BJ (cell line): ENCODE results near the gene ACVR1B. TPM values are rescaled to one million over a fixed set of nuclear protein-coding genes. Genes with fewer than 3 reads are reported as not detected.
A peak's percentile ranks its signal among the peaks of the same experiment; 100 is the strongest.

ENCODE experiments used
- CTCF ChIA-PET: fragments of 350-600 bp; formaldehyde crosslinking; extraction: SDS; loops from one replicate; lab custom pipeline; 2021; ENCODE audit warnings: antibody characterized with exemption, inconsistent platforms; lab: Yijun Ruan, JAX
- POLR2A ChIA-PET: fragments of 300-600 bp; sonication (Branson Sonifier 250); formaldehyde crosslinking; extraction: SDS; loops from one replicate; lab custom pipeline; 2021; ENCODE audit warnings: antibody characterized with exemption; lab: Charles Lee
- DNase-seq: peaks from one replicate; pipeline ENCODE4 v3.0.0-alpha.2; 2011; ENCODE audit warnings: low read depth
- H3K27me3 ChIP-seq: 2 replicates; pipeline ENCODE4 v1.6.0; 2011; ENCODE audit warnings: low read length; ENCODE audit not compliant: control insufficient read depth, insufficient read depth
- H3K36me3 ChIP-seq: 2 replicates; pipeline ENCODE4 v1.5.1; 2011; ENCODE audit warnings: low read length; ENCODE audit not compliant: control insufficient read depth, insufficient read depth
- H3K4me3 ChIP-seq: 2 replicates; pipeline ENCODE4 v1.5.1; 2011; ENCODE audit warnings: low read depth, mild to moderate bottlenecking, control low read depth, low read length
- CTCF ChIP-seq: IDR thresholded peaks from 2 replicates; pipeline ENCODE4 v1.5.1; 2011; ENCODE audit warnings: low read depth, mild to moderate bottlenecking, control low read depth, inconsistent platforms, low read length, moderate library complexity; ENCODE audit not compliant: insufficient read depth
- polyA plus RNA-seq: library from polyadenylated mRNA; depleted of rRNA; stranded (reverse); fragments of >200 nt; gene quantifications from 2 replicates; pipeline ENCODE4 v1.2.3, GENCODE V29; 2011

ACVR1B gene
- polyA plus RNA-seq, 1 experiment: 12.9 TPM

DNA sequence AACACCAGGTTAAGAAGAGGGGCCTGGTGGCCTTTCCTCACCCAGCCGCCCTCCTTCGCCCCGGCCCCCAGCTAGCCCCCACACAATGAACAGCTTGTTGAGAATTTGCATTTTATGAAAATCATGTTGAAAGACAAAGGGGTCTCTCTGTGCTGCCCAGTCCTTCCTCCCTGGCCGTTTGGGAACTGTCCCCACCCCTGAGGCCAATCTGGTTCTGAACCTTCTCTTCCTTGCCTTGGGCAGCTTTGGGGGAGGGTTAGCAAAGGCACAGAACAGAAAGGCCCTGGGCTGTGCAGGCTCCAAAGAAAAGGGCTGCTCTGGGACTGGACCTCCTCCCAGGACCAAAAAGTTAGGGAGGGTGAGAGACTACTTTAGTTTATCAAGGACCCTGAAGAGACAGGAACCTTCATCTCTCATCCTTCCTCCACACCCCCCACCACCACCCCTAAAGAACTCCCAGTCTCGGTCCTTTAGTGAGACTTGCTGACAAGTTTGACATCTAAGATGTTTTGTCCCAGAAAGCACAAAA lies 56.5 kb downstream of the ACVR1B start:
- ChIA-PET POLR2A (no interaction called here), CTCF (interaction anchor here (0.6 to 17.0 kb wide), 6 partner anchors 13 to 973 kb away, joined by 3 to 674 read pairs (median 14); no protein-coding TSS in a partner anchor)
- no peak for TF ChIP-seq CTCF
- Histone ChIP-seq H3K4me3 (peak overlapping the region; percentile 55; the same call in 1 of the 2 replicates), H3K36me3 (peaks cover 3% of the 10 kb centered on the region; the same call in 1 of the 2 replicates), H3K27me3 (peaks cover 6% of the 10 kb centered on the region; the same call in 1 of the 2 replicates)
- no peak for DNase-seq

GRCh38 chr12:52009081-52009751 lies 57.7 kb downstream of the ACVR1B start:
- peaks cover 3% of the 10 kb centered on the region; the same call in 1 of the 2 replicates for H3K36me3 ChIP-seq
- ChIA-PET CTCF (interaction anchor here (0.9 to 17.0 kb wide), 9 partner anchors 14 to 866 kb away, joined by 3 to 674 read pairs (median 6); no protein-coding TSS in a partner anchor), POLR2A (no interaction called here)
- no peak for DNase-seq
- no peak for TF ChIP-seq CTCF
- H3K27me3 ChIP-seq: peaks cover 6% of the 10 kb centered on the region; the same call in 1 of the 2 replicates
- H3K4me3 ChIP-seq: no peak overlapping the region

- TF ChIP-seq CTCF: no peak
- H3K36me3 ChIP-seq: peaks cover 3% of the 10 kb centered on the region; the same call in 1 of the 2 replicates
- ChIA-PET CTCF (interaction anchor here (0.7 to 17.0 kb wide), 11 partner anchors 12 to 866 kb away, joined by 3 to 674 read pairs (median 4); no protein-coding TSS in a partner anchor), POLR2A (no interaction called here)
- DNase-seq: no peak
- no peak overlapping the region for H3K4me3 ChIP-seq
- H3K27me3 ChIP-seq: peaks cover 6% of the 10 kb centered on the region; the same call in 1 of the 2 replicates
These were observed 58.7 kb downstream of the ACVR1B start for GRCh38 chr12:52010152-52010622.

DNA sequence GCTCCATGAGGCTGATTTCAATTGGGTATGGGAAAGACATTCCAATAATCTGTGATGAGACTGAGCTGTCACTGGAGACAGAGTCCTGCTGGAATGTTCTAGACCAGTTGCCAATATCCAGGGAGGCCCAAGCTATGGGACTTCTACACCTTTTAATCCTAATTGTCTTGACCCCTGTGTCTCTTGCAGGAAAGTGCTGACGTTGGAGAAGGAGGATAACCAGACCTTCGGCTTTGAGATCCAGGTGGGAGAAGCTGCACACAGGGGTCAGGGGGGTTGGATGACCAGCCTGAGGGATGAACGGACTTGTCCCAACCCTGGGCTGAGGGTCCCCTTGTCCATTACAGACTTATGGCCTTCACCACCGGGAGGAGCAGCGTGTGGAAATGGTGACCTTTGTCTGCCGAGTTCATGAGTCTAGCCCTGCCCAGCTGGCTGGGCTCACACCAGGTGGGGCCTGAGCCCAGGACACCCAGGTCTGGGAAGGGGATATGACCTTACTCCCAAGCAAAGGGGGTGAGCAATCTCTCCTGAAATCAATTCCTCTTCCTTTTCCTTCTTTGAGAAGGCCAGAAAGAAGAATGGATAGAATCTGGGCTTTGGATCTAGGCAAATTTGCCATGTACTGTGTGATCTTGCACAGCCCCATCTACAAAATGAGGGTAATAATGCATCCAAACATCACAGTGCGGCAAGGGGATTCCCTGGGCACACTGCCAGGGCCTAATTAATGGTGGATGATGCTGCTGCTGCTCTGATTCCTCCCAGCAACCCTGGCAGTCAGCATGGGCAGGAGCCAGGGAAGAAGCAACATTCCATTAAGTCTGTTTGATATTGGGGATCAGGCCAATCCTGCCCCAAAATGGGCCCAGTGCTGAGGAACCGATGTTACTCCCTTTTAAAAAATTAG lies 59.4 kb downstream of the ACVR1B start:
- H3K27me3 ChIP-seq: peaks cover 5% of the 10 kb centered on the region; the same call in 1 of the 2 replicates
- peak; percentile 10; the same call in 1 of the 2 replicates for TF ChIP-seq CTCF
- H3K36me3 ChIP-seq: peaks cover 3% of the 10 kb centered on the region; the same call in 1 of the 2 replicates
- POLR2A ChIA-PET: no interaction called here
- DNase-seq: no peak
- CTCF ChIA-PET: interaction anchor here (0.7 to 17.0 kb wide), 11 partner anchors 13 to 117 kb away, joined by 3 to 674 read pairs (median 5); no protein-coding TSS in a partner anchor
- H3K4me3 ChIP-seq: no peak overlapping the region
